Thoracic aorta (tissue), 2 donors: ENCODE results near the gene PLEK. TPM values are rescaled to one million over a fixed set of nuclear protein-coding genes. Genes with fewer than 3 reads are reported as not detected.

Experiments used
- ATAC-seq: fragments of 150-250 bp; one replicate; pipeline ENCODE4 v1.8.0; 2017; ENCODE audit warnings: low read depth; ENCODE audit not compliant: insufficient number of reproducible peaks, low FRiP score
- DNase-seq: peaks from one replicate; pipeline ENCODE4 v3.0.0-alpha.2; 2020; ENCODE audit warnings: low spot score
- H3K27ac ChIP-seq, 2 donors: fragments of 200-600 bp; sonication (generic); 1 replicate in 1 of 2; 2 replicates in 1 of 2; pipeline ENCODE4 v1.5.1; 2016; ENCODE audit warnings: mild to moderate bottlenecking in 2 of 2, moderate library complexity in 2 of 2
- H3K27me3 ChIP-seq: fragments of 200-600 bp; sonication (generic); replicated peaks from 2 replicates; pipeline ENCODE4 v1.6.0; 2016; ENCODE audit warnings: mild to moderate bottlenecking; ENCODE audit not compliant: insufficient read depth
- H3K36me3 ChIP-seq: fragments of 200-600 bp; sonication (generic); one replicate; pipeline ENCODE4 v1.5.1; 2016
- H3K4me1 ChIP-seq, 2 donors: fragments of 200-600 bp; sonication (generic); 1 replicate in 1 of 2; 2 replicates in 1 of 2; pipeline versions ENCODE4 v1.5.1 to v1.6.0; 2016; ENCODE audit warnings: low read depth in 2 of 2, mild to moderate bottlenecking in 1 of 2; ENCODE audit not compliant: control insufficient read depth in 1 of 2
- H3K4me3 ChIP-seq: fragments of 200-600 bp; sonication (generic); 2 replicates; pipeline ENCODE4 v1.5.1; 2016; ENCODE audit warnings: mild to moderate bottlenecking
- H3K9me3 ChIP-seq: fragments of 200-600 bp; sonication (generic); 2 replicates; pipeline ENCODE4 v1.5.1; 2016
- CTCF ChIP-seq: fragments of 200-600 bp; sonication (generic); IDR thresholded peaks from one replicate; pipeline ENCODE4 v1.5.1; 2019; ENCODE audit warnings: antibody characterized with exemption
- total RNA-seq, 2 donors: library from RNA; depleted of rRNA; stranded (reverse); fragments of >200 nt; gene quantifications; one replicate each; pipeline versions ENCODE4 v1.1.0 to v1.2.3, GENCODE V29; 2016

PLEK gene
- total RNA-seq, 2 donors from 2014 or later = 16.2 to 20.7 TPM

- Histone ChIP-seq H3K4me3 (no peak overlapping the region), H3K9me3 (no peaks in the 10 kb centered on the region), H3K4me1 (peaks cover 0 to 4% of the 10 kb centered on the region in 2 donors), H3K27ac (peak overlapping the region in 1 of 2 donors; percentile 29), H3K36me3 (no peaks in the 10 kb centered on the region), H3K27me3 (no peaks in the 10 kb centered on the region)
- ATAC-seq (no peak), DNase-seq (no peak)
- no peak for TF ChIP-seq CTCF
These were observed 3.7 kb downstream of the PLEK start for GRCh38 chr2:68368654-68369336.

GRCh38 chr2:68369337-68369734 is 4.3 kb downstream of the PLEK start:
- no peak for ATAC-seq
- Histone ChIP-seq H3K27ac (no peak overlapping the region), H3K36me3 (no peaks in the 10 kb centered on the region), H3K27me3 (no peaks in the 10 kb centered on the region), H3K4me3 (no peak overlapping the region), H3K4me1 (peaks cover 0 to 4% of the 10 kb centered on the region in 2 donors), H3K9me3 (no peaks in the 10 kb centered on the region)
- TF ChIP-seq CTCF = no peak
- DNase-seq = no peak

GRCh38 chr2:68371138-68371537 is 6.1 kb downstream of the PLEK start:
- ATAC-seq = no peak
- Histone ChIP-seq H3K27ac (no peak overlapping the region), H3K36me3 (no peaks in the 10 kb centered on the region), H3K4me1 (peaks cover 0 to 8% of the 10 kb centered on the region in 2 donors), H3K4me3 (no peak overlapping the region), H3K9me3 (no peaks in the 10 kb centered on the region), H3K27me3 (no peaks in the 10 kb centered on the region)
- TF ChIP-seq CTCF = no peak
- DNase-seq = no peak

GRCh38 chr2:68371581-68371980 is 6.5 kb downstream of the PLEK start:
- Histone ChIP-seq H3K4me1 (peaks cover 0 to 8% of the 10 kb centered on the region in 2 donors), H3K27ac (no peak overlapping the region), H3K4me3 (no peak overlapping the region), H3K36me3 (no peaks in the 10 kb centered on the region), H3K9me3 (no peaks in the 10 kb centered on the region), H3K27me3 (no peaks in the 10 kb centered on the region)
- no peak for DNase-seq
- ATAC-seq = no peak
- no peak for TF ChIP-seq CTCF

GRCh38 chr2:68372485-68372884 is 7.4 kb downstream of the PLEK start:
- DNase-seq = no peak
- no peak overlapping the region for H3K27ac ChIP-seq
- no peak overlapping the region for H3K4me3 ChIP-seq
- TF ChIP-seq CTCF = no peak
- H3K9me3 ChIP-seq = no peaks in the 10 kb centered on the region
- ATAC-seq = no peak
- no peaks in the 10 kb centered on the region for H3K27me3 ChIP-seq
- peaks cover 0 to 8% of the 10 kb centered on the region in 2 donors for H3K4me1 ChIP-seq
- H3K36me3 ChIP-seq = no peaks in the 10 kb centered on the region
